ENCODE measurements around the gene ZNF575.
"Not testable (repeated sequence)": the region's sequence is repeated elsewhere in the genome, so short reads cannot be mapped to it uniquely, and the experiment has no call there.

The ZNF575 gene

GRCh38 chr19:43544077-43544476 lies 11.1 kb downstream of the ZNF575 start:
- DNase-seq (ENCODE audit: low read depth, low spot score), result no peak

- DNase-seq (ENCODE audit: low read depth, low spot score), result no peak
These were observed 12.3 kb downstream of the ZNF575 start for GRCh38 chr19:43545276-43545675.

GRCh38 chr19:43545981-43546380 lies 13.0 kb downstream of the ZNF575 start:
- no peak for DNase-seq (ENCODE audit: low read depth, low spot score)

- DNase-seq (ENCODE audit: low read depth, low spot score), result no peak
These were observed 13.6 kb downstream of the ZNF575 start for GRCh38 chr19:43546581-43546980.

GRCh38 chr19:43547926-43548325 lies 14.9 kb downstream of the ZNF575 start:
- not testable (repeated sequence) for DNase-seq (ENCODE audit: low read depth, low spot score)

- DNase-seq (ENCODE audit: low read depth, low spot score), result no peak
These were observed 15.7 kb downstream of the ZNF575 start for GRCh38 chr19:43548706-43549105.

- DNase-seq (ENCODE audit: low read depth, low spot score), result no peak
These were observed 18.6 kb downstream of the ZNF575 start for GRCh38 chr19:43551399-43552197.

GRCh38 chr19:43552198-43552450 lies 19.1 kb downstream of the ZNF575 start:
- no peak for DNase-seq (ENCODE audit: low read depth, low spot score)

- no peak for DNase-seq (ENCODE audit: low read depth, low spot score)
These were observed 19.6 kb downstream of the ZNF575 start for GRCh38 chr19:43552616-43553015.

GRCh38 chr19:43553656-43554055 lies 20.7 kb downstream of the ZNF575 start:
- no peak for DNase-seq (ENCODE audit: low read depth, low spot score)

- no peak for DNase-seq (ENCODE audit: low read depth, low spot score)
These were observed 21.4 kb downstream of the ZNF575 start for GRCh38 chr19:43554317-43554895.

GRCh38 chr19:43555185-43555770 lies 22.3 kb downstream of the ZNF575 start:
- DNase-seq (ENCODE audit: low read depth, low spot score), result no peak

GRCh38 chr19:43560687-43561086 lies 27.7 kb downstream of the ZNF575 start:
- no peak for DNase-seq (ENCODE audit: low read depth, low spot score)

GRCh38 chr19:43561139-43561970 lies 28.4 kb downstream of the ZNF575 start:
- DNase-seq (ENCODE audit: low read depth, low spot score), result no peak

GRCh38 chr19:43562226-43562697 lies 29.3 kb downstream of the ZNF575 start:
- DNase-seq (ENCODE audit: low read depth, low spot score), result no peak

- peak; percentile 75 for DNase-seq (ENCODE audit: low read depth, low spot score)
These were observed 29.8 kb downstream of the ZNF575 start for GRCh38 chr19:43562698-43563241.

- no peak for DNase-seq (ENCODE audit: low read depth, low spot score)
These were observed 30.9 kb downstream of the ZNF575 start for GRCh38 chr19:43563816-43564457.

GRCh38 chr19:43564800-43565199 lies 31.8 kb downstream of the ZNF575 start:
- no peak for DNase-seq (ENCODE audit: low read depth, low spot score)

GRCh38 chr19:43569657-43570056 lies 36.7 kb downstream of the ZNF575 start:
- no peak for DNase-seq (ENCODE audit: low read depth, low spot score)

GRCh38 chr19:43570174-43570791 lies 37.3 kb downstream of the ZNF575 start:
- no peak for DNase-seq (ENCODE audit: low read depth, low spot score)

GRCh38 chr19:43572171-43572588 lies 39.2 kb downstream of the ZNF575 start:
- DNase-seq (ENCODE audit: low read depth, low spot score), result no peak

All from brain pericyte (primary cell).